GM12873 (cell line): Measurements from ENCODE around the gene CEMP1.

Experiments used
- TF ChIP-seq, protein P1 (sequence below): IDR thresholded peaks from 2 replicates; pipeline ENCODE4 v1.5.1; 2012; ENCODE audit warnings: low read depth, mild to moderate bottlenecking, moderate library complexity, low read length, control low read depth; ENCODE audit not compliant: insufficient read depth; ENCODE audit errors: missing control alignments

The CEMP1 gene

DNA sequence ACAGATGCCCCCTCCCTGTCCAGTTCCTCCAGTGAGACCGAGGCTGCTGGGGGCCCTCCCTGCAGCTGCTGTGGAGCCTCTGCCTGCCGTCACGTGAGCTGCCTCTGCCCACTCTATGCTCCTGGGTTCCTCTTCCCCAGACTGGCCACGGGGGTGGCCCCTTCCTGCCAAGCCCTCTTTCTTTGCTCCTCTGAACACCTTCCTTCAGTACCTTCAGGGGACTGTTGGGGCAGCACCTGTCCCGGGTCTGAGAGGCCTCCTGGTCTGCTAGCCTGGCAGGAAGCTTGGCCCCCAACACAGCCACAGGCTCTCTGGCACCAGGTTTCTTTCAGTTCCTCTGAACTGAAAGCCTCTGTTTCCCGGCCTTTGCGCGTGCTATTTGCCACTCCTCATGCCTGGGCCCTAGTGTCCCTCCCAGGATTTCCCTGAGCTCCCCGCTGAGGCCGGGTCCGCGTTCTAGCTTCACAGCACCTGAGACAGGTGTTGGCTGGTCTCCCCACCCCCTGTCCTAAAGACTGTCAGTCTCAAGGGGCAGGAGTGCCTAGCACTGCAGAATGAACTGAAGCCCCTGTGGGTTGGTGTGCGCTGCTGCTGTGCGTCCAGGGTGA is 24.1 kb downstream of the CEMP1 start:
- TF ChIP-seq, protein P1, sequence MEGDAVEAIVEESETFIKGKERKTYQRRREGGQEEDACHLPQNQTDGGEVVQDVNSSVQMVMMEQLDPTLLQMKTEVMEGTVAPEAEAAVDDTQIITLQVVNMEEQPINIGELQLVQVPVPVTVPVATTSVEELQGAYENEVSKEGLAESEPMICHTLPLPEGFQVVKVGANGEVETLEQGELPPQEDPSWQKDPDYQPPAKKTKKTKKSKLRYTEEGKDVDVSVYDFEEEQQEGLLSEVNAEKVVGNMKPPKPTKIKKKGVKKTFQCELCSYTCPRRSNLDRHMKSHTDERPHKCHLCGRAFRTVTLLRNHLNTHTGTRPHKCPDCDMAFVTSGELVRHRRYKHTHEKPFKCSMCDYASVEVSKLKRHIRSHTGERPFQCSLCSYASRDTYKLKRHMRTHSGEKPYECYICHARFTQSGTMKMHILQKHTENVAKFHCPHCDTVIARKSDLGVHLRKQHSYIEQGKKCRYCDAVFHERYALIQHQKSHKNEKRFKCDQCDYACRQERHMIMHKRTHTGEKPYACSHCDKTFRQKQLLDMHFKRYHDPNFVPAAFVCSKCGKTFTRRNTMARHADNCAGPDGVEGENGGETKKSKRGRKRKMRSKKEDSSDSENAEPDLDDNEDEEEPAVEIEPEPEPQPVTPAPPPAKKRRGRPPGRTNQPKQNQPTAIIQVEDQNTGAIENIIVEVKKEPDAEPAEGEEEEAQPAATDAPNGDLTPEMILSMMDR, result peak; percentile 52

DNA sequence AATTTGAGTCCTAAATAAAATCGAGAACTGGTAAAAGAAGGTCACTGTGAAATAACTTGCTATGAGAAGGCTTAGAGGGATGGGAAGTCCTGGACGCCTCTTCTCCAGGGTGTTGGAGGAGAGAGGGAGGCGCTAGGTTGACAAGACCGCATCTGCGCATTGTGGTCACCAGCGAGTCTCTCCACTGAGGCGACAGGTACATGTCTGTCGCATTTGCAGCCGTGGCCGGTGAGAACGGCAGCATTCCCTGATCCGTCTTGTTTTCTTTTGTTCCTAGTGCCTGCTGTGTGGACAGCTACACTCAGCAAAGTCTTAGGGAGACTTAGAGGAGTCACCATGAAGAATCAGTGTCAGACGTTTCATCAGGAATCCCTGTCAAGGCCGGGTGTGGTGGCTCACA is 25.5 kb downstream of the CEMP1 start:
- TF ChIP-seq, protein P1, result no peak

DNA sequence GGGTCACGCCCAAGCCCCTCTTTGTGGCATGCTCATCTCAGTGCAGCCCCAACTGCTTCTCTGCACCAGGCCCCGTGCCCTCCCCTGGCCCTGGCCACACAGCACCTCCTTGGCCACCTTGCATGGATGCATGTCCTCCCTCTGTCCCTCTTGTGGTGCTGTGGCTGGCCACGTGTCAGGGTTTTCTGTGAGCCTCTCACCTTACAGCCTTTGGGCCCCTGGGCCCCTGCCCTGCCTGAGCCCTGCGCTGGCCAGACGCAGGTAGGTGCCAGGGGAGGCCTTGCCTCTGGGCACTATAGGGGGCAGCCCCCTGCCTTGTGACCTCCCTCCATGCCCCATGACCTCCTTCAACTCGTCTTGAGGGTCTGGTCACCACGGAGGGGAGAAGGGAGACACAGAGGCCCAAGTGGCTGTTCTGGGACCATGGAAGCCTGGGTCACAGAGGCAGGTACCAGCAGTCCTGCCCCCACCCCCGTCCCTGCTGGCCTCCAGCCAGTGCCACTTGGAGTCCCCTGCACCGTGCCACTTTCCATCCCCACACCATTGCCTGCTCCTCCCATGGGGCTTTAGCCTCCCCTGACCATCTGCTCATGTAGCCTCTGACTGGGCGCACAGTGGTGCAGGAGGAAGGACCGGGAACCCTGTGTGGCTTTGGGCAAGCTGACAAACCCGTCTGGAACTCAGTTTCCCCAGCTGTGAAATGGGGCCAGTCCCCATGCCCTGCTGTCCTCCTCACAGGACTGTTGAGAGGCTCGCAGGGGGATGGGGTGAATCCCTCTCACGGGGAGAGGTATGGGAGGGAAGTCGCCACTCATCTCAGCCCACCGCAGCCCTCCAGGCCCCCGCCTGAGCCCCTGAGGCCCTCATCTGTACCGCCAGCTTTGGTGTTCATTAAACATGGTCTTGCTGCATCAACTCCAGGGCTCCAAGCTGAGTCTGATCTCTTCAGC is 29.0 kb downstream of the CEMP1 start:
- TF ChIP-seq, protein P1, result no peak

DNA sequence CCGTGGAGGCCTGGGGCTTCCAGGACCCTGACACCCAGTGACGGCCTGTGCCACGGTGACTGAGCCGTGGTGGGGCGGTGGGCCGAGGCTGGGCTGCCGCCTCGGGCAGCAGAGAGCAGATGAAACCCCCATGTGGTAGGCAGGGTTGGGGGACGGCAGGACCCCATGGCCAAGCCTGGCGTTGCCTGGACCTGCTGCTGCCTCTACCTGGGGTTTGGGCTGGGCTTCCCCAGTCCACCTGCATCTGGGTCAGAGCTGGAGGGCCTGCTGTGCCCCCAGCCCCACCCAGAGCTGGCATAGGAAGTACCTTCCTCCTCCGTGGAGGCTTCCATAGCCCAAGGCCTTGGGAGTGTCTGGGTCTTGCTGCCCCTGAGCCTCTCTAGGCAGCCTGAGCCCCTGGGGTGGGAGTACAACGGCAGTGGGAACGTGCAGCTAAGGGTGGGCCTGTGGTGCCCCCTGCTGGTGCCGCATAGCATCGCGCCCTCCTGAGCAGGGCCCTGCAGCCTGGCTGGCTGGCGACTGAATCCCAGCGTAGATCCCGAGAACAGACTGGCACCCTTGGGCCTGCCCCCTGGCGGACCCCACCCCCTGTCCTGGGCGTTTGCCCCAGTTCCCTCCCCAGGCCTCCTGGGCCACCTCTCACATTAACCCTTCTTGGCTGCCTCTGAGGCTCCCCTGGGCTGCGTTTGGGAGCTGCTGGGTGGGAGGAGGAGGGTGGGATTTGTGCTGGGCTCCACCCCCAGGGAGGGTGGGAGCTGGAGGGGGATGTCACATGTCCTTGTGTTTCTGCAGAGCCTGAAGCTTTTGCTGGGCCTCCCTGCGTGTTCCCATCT is 30.1 kb downstream of the CEMP1 start:
- TF ChIP-seq, protein P1, result peak; percentile 99

DNA sequence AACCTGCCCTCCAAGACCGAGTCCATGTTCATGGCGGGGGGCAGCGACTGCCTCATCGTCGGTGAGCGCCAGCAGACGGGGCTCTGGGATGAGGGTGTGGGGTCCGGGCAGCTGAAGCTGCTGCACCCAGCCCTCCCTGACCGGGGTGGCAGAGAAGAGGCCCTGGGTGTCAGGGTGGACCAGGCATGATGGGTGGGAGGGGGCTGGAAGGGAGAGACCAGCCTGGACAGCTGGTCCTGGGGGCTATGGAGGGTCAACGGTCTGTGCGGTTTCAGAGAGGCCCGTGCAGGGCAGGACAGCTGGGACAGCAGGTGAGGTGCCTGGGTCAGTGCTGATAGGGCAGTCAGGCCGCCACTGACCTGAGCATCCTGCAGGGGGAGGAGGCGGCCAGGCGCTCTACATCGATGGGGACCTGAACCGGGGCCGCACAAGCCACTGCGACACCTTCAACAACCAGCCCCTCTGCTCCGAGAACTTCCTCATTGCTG is 30.7 kb downstream of the CEMP1 start:
- TF ChIP-seq, protein P1, result peak; percentile 7

DNA sequence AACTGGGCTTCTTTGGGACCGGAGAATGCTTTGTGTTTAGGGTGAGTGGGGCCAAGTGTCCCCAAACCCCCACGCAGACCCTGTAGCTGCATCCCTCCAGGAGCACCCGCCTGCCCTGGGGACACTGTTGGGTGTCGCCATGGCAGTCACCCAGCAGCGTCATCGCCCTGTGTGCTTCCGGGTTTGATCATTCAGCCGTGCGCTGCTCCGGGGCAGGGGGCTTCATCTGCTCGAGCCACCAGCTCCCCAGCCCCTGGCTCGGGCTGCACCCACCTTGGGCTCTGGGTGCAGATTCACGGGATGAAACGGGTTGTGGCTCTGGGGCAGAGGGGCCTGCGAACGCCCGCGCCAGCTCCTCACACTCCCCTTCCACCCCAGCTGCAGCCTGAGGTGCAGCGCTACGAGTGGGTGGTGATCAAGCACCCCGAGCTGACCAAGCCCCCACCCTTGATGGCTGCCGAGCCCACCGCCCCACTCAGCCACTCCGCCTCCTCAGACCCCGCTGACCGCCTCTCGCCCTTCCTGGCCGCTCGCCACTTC is 31.2 kb downstream of the CEMP1 start:
- TF ChIP-seq, protein P1, result no peak

DNA sequence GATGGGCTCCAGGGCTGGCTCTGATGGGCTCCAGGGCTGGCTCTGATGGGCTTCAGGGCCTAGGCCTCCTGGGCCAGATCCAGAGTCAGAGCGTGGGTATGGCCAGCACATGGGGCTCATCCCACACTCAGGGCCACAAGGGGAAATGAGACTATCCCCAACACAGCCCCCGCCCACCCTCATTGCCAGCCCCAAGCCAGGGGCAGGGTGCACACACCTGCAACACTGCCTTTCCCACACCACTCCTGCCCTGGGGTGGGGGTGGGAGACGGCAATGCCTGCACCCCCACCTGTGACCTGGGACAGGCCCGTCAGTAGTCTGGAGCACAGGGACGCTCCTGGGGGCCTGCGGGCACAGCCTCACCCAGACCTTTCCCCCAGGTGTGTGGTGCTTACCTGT is 31.8 kb downstream of the CEMP1 start:
- TF ChIP-seq, protein P1, result no peak
